ENCODE data around the gene ABCD3.

DNA sequence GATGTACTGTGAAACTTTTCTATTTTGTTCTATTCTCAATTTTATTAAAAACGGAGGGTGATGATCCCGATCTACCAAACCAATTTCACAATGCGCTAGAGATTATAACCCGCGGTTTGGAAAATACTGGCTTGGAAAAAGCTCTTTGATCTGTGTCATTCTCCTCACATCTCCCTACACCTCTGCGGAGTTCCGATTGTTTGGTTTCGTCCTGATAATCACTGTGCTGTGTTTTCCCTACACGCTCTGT lies 536 bp upstream of the ABCD3 start:
- TF ChIP-seq, protein P1, sequence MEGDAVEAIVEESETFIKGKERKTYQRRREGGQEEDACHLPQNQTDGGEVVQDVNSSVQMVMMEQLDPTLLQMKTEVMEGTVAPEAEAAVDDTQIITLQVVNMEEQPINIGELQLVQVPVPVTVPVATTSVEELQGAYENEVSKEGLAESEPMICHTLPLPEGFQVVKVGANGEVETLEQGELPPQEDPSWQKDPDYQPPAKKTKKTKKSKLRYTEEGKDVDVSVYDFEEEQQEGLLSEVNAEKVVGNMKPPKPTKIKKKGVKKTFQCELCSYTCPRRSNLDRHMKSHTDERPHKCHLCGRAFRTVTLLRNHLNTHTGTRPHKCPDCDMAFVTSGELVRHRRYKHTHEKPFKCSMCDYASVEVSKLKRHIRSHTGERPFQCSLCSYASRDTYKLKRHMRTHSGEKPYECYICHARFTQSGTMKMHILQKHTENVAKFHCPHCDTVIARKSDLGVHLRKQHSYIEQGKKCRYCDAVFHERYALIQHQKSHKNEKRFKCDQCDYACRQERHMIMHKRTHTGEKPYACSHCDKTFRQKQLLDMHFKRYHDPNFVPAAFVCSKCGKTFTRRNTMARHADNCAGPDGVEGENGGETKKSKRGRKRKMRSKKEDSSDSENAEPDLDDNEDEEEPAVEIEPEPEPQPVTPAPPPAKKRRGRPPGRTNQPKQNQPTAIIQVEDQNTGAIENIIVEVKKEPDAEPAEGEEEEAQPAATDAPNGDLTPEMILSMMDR (IDR thresholded peaks at IDR 0.05): no peak
- TF ChIP-seq POLR2A (IDR thresholded peaks at IDR 0.05): no peak

Measured in lower leg skin (tissue), 3 donors.